Thymus (tissue), 11 donors: ENCODE measurements around the gene HOXD8. TPM values are rescaled to one million over a fixed set of nuclear protein-coding genes. Genes with fewer than 3 reads are reported as not detected.

ENCODE experiments used
- DNase-seq, 9 donors: peaks; one replicate each; pipeline ENCODE4 v3.0.0-alpha.2; 2013; ENCODE audit warnings: low spot score in 9 of 9, low read depth in 6 of 9, missing footprints in 1 of 9
- H3K27ac ChIP-seq, 2 donors: one replicate each; pipeline ENCODE4 v1.5.1; 2013; ENCODE audit warnings: control low read depth in 1 of 2, low read depth in 1 of 2, low read length in 1 of 2, mild to moderate bottlenecking in 1 of 2, moderate library complexity in 1 of 2
- H3K27me3 ChIP-seq, 2 donors: one replicate each; pipeline ENCODE4 v1.5.1; 2013; ENCODE audit warnings: low read length in 1 of 2; ENCODE audit not compliant: control insufficient read depth in 2 of 2, insufficient read depth in 1 of 2
- H3K36me3 ChIP-seq, 2 donors: one replicate each; pipeline ENCODE4 v1.5.1; 2013; ENCODE audit warnings: low read length in 1 of 2, mild to moderate bottlenecking in 1 of 2, moderate library complexity in 1 of 2; ENCODE audit not compliant: control insufficient read depth in 2 of 2, insufficient read depth in 2 of 2
- H3K4me1 ChIP-seq, 2 donors: one replicate each; pipeline ENCODE4 v1.5.1; 2013; ENCODE audit warnings: low read length in 2 of 2; ENCODE audit not compliant: control insufficient read depth in 2 of 2, insufficient read depth in 2 of 2
- H3K4me3 ChIP-seq, 2 donors: one replicate each; pipeline ENCODE4 v1.5.1; 2013; ENCODE audit warnings: low read length in 2 of 2, control low read depth in 1 of 2, mild to moderate bottlenecking in 1 of 2
- H3K9me3 ChIP-seq, 2 donors: one replicate each; pipeline ENCODE4 v1.5.1; 2013; ENCODE audit warnings: low read length in 1 of 2, mild to moderate bottlenecking in 1 of 2; ENCODE audit not compliant: control insufficient read depth in 2 of 2, insufficient read depth in 1 of 2
- WGBS: extraction: QIAGEN DNeasy Blood & Tissue Kit; methylation state at CpG from one replicate; pipeline ENCODE4 v1.1.7; 2013; 5-methylcytosine and 5-hydroxymethylcytosine counted together
- polyA plus RNA-seq: library from polyadenylated mRNA; stranded (reverse); fragments of 200-250 nt; gene quantifications from one replicate; pipeline ENCODE4 v1.2.3, GENCODE V29; 2013
- total RNA-seq: library from RNA; stranded (reverse); fragments of 120-200 nt; gene quantifications from one replicate; pipeline ENCODE4 v1.2.4, GENCODE V29; 2013
- donor health status: healthy.

The HOXD8 gene
- total and polyA plus RNA-seq, 2 donors: 1.5 to 3.4 TPM

GRCh38 chr2:176125772-176126054, 3.8 kb upstream of the HOXD8 start:
- H3K9me3 ChIP-seq: peaks cover 0 to 23% of the 10 kb centered on the region in 2 donors
- peaks cover 95 to 99% of the 10 kb centered on the region in 2 donors for H3K27me3 ChIP-seq
- WGBS: 19% methylated on average over 6 of the region's 6 CpGs
- H3K27ac ChIP-seq: no peak overlapping the region
- no peak for DNase-seq
- H3K4me3 ChIP-seq: no peak overlapping the region
- H3K36me3 ChIP-seq: no peaks in the 10 kb centered on the region
- H3K4me1 ChIP-seq: peaks cover 11 to 18% of the 10 kb centered on the region in 2 donors

DNA sequence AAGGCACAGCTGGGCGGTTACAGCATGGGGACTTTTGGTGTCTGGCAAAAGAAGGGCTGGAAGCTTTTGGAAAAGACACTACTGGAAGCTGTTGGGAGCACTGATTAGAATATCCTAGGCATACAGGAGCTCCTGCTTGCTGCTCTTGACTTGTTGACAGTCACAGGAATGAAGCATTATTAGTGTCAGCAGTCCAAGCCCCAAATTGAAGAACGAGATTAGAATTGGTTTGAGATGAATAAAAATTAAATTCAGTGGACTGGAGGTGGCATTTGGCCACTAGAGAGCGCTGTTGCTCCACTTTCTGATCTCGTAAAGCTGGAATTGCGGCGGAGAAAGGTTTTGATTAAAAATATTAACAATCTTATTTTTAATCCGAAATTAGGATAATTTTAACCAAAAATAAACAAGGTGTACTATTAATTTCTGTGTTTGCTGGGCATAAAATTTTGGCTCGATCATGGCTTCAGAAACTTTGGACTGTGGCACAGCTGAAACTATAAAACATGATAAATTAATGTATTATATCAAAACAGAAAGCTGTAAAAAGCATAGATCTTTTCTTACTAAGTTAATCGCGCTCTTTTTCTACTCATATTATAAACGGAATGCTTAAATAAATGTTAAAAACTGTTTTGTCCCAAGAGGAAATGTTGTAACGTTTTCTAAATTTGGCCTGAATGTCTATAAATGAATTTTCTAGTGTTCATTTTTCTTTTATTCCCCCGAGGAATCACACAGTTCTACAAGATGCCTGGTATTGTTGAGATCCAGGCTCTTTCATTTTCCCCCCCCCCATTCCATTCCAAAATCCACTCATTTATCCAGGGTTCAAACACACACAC, 2.4 kb upstream of the HOXD8 start:
- DNase-seq: peak in 5 of 9 donors; percentile 48 to 75 (median 62)
- H3K9me3 ChIP-seq: peaks cover 0 to 18% of the 10 kb centered on the region in 2 donors
- H3K4me1 ChIP-seq: peaks cover 12 to 18% of the 10 kb centered on the region in 2 donors
- H3K27ac ChIP-seq: no peak overlapping the region
- no peaks in the 10 kb centered on the region for H3K36me3 ChIP-seq
- 4% methylated on average over 13 of the region's 13 CpGs for WGBS
- H3K4me3 ChIP-seq: no peak overlapping the region
- H3K27me3 ChIP-seq: peaks cover 93 to 99% of the 10 kb centered on the region in 2 donors

GRCh38 chr2:176127774-176128072, 1.8 kb upstream of the HOXD8 start:
- WGBS: 29% methylated on average over 4 of the region's 4 CpGs
- Histone ChIP-seq H3K27ac (no peak overlapping the region), H3K36me3 (no peaks in the 10 kb centered on the region), H3K4me1 (peaks cover 10 to 19% of the 10 kb centered on the region in 2 donors), H3K9me3 (peaks cover 0 to 15% of the 10 kb centered on the region in 2 donors), H3K4me3 (no peak overlapping the region), H3K27me3 (peaks cover 93 to 99% of the 10 kb centered on the region in 2 donors)
- DNase-seq: no peak

DNA sequence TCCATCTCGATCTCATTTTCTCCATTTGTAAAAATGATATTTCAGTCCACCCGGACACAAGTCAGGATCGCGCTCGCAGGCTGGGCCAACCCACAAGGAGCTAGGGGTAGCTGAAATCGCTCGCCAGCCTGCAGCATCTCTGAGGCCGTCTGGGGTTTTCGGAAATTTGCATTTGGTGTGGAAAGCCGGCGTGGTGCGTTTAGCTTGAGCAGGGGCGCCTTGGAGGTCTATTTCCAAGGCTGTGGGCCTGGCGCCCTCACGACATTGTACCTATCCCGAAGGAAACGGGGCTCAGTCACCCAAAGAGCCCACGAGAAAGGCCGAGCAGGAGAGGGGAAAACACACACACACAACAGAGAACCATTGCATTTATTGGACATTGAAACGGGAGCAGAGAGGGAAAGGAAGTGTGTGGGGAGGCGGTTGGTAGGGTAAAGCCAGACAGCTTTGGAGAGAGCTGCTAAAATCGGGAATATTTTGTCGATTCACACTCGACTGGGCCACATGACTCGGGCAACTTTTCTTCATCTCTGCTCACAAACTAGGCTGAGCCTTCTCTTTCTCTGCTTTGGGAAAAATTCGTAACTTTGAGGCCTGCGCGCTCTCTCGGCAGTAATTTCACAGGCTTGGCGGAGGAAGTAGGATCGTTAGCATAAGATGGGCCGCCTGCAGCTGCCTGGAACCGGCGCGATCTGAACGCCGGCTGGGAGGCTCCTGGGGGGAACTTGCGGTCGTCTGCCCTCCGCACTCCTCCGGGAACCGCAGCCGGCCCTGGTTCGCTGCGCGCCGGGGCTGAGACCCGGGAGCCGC, 1.1 kb upstream of the HOXD8 start:
- Histone ChIP-seq H3K27ac (no peak overlapping the region), H3K4me1 (peaks cover 8 to 17% of the 10 kb centered on the region in 2 donors)
- 7% methylated on average over 49 of the region's 49 CpGs for WGBS

GRCh38 chr2:176129813-176130146, 275 bp downstream of the HOXD8 start:
- H3K27me3 ChIP-seq: peaks cover 94 to 99% of the 10 kb centered on the region in 2 donors
- H3K4me1 ChIP-seq: peaks cover 8 to 17% of the 10 kb centered on the region in 2 donors
- H3K27ac ChIP-seq: no peak overlapping the region

More for the DNA sequence above, 1.1 kb upstream of the HOXD8 start:
- Histone ChIP-seq H3K27me3 (peaks cover 92 to 99% of the 10 kb centered on the region in 2 donors), H3K4me3 (no peak overlapping the region), H3K36me3 (no peaks in the 10 kb centered on the region), H3K9me3 (peaks cover 0 to 15% of the 10 kb centered on the region in 2 donors)
- DNase-seq: peak in 1 of 9 donors; percentile 35

DNA sequence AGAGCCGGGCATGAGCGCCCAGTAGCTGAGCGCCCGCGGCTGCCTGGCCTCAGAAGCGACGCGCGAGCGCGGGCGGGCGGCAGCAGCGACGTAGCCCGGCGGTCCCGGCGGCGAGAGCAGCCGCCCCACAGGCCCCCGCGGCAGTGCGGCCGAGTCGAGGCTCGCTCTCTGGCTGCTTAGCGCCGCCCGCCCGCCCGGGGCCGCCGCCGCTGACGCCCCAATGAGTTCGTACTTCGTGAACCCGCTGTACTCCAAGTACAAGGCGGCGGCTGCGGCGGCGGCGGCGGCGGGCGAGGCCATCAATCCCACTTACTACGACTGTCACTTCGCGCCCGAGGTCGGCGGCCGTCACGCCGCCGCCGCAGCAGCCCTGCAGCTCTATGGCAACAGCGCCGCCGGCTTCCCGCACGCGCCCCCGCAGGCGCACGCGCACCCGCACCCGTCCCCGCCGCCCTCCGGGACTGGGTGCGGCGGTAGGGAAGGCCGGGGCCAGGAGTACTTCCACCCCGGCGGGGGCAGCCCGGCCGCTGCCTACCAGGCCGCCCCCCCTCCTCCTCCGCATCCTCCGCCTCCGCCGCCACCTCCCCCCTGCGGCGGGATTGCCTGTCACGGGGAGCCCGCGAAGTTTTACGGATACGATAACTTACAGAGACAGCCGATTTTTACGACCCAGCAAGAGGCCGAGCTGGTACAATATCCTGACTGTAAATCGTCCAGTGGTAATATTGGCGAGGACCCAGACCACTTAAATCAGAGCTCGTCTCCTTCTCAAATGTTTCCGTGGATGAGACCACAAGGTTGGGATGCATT, 847 bp downstream of the HOXD8 start:
- peaks cover 94 to 99% of the 10 kb centered on the region in 2 donors for H3K27me3 ChIP-seq
- peak in 1 of 9 donors; percentile 49 for DNase-seq
- peaks cover 0 to 15% of the 10 kb centered on the region in 2 donors for H3K9me3 ChIP-seq
- H3K36me3 ChIP-seq: no peaks in the 10 kb centered on the region
- 2% methylated on average over 100 of the region's 100 CpGs for WGBS
- H3K4me3 ChIP-seq: peak overlapping the region in 1 of 2 donors; percentile 40
- peaks cover 8 to 17% of the 10 kb centered on the region in 2 donors for H3K4me1 ChIP-seq
- no peak overlapping the region for H3K27ac ChIP-seq

More at GRCh38 chr2:176129813-176130146, 275 bp downstream of the HOXD8 start:
- Histone ChIP-seq H3K4me3 (peak overlapping the region in 1 of 2 donors; percentile 40), H3K9me3 (peaks cover 0 to 15% of the 10 kb centered on the region in 2 donors), H3K36me3 (no peaks in the 10 kb centered on the region)
- WGBS: 2% methylated on average over 43 of the region's 43 CpGs
- peak in 1 of 9 donors; percentile 34 for DNase-seq

GRCh38 chr2:176130957-176131847, 1.7 kb downstream of the HOXD8 start:
- H3K4me1 ChIP-seq: peaks cover 8 to 17% of the 10 kb centered on the region in 2 donors
- H3K27ac ChIP-seq: no peak overlapping the region

GRCh38 chr2:176131848-176132158, 2.3 kb downstream of the HOXD8 start:
- no peak overlapping the region for H3K4me3 ChIP-seq
- peaks cover 0 to 15% of the 10 kb centered on the region in 2 donors for H3K9me3 ChIP-seq
- H3K36me3 ChIP-seq: no peaks in the 10 kb centered on the region
- H3K27me3 ChIP-seq: peaks cover 92 to 99% of the 10 kb centered on the region in 2 donors
- 23% methylated on average over 4 of the region's 4 CpGs for WGBS
- peaks cover 8 to 19% of the 10 kb centered on the region in 2 donors for H3K4me1 ChIP-seq
- H3K27ac ChIP-seq: no peak overlapping the region
- DNase-seq: no peak

More at GRCh38 chr2:176130957-176131847, 1.7 kb downstream of the HOXD8 start:
- H3K4me3 ChIP-seq: no peak overlapping the region
- H3K9me3 ChIP-seq: peaks cover 0 to 15% of the 10 kb centered on the region in 2 donors
- no peaks in the 10 kb centered on the region for H3K36me3 ChIP-seq
- peaks cover 92 to 99% of the 10 kb centered on the region in 2 donors for H3K27me3 ChIP-seq
- 14% methylated on average over 15 of the region's 15 CpGs for WGBS
- peak in 1 of 9 donors; percentile 27 for DNase-seq
